ENCODE results near the gene FAAP20. TPM values are rescaled to one million over a fixed set of nuclear protein-coding genes. Genes with fewer than 3 reads are reported as not detected.

The FAAP20 gene
- total and polyA plus RNA-seq, 2 of the 8 experiments (the other 6 are each of a cell fraction or from before 2014, with no cell fraction given), result 58.4 to 99.8 TPM

DNA sequence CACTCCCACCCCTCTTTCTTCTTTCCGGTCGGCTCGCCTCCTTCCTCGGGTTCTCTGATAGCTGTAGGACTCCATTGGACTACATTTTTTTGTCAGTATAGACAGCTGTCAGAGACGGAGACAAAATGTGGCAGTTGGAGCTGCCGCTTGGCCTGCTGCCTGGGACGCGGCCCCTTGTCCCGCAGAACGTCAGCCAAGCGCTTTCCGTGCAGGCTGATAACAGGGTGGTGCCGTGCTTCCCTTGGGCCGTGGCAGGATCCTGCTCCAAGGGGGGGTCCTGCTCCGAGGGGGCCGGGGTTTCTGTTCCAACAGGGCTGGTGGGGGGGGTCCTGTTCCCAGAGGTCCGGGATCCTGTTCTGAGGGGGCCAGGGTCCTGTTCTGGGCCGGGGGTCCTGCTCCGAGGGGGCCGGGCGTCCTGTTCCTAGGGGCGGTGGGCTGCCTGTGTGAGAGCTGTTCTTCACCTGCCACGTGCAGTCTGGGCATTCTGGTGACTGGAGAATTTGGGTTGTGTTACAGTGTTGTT is 38.4 kb upstream of the FAAP20 start (continued):
- TF ChIP-seq EGR1 (IDR thresholded peaks at IDR 0.05; ENCODE audit: borderline replicate concordance, low read depth, low read length) (no peak), BCL11A (IDR thresholded peaks at IDR 0.05; ENCODE audit: low read depth in 2 of 2, low read length in 2 of 2) (no peak), JUND (IDR thresholded peaks at IDR 0.05; ENCODE audit: low read length) (no peak), POU5F1 (IDR thresholded peaks at IDR 0.05; ENCODE audit: low read depth, low read length) (no peak), SIN3A (conservative IDR thresholded peaks at IDR 0.05 in 1 of 2, IDR thresholded peaks at IDR 0.05 in 1 of 2; ENCODE audit: low read depth in 1 of 2, low read length in 2 of 2) (no peak)
- TF ChIP-seq, protein P1, sequence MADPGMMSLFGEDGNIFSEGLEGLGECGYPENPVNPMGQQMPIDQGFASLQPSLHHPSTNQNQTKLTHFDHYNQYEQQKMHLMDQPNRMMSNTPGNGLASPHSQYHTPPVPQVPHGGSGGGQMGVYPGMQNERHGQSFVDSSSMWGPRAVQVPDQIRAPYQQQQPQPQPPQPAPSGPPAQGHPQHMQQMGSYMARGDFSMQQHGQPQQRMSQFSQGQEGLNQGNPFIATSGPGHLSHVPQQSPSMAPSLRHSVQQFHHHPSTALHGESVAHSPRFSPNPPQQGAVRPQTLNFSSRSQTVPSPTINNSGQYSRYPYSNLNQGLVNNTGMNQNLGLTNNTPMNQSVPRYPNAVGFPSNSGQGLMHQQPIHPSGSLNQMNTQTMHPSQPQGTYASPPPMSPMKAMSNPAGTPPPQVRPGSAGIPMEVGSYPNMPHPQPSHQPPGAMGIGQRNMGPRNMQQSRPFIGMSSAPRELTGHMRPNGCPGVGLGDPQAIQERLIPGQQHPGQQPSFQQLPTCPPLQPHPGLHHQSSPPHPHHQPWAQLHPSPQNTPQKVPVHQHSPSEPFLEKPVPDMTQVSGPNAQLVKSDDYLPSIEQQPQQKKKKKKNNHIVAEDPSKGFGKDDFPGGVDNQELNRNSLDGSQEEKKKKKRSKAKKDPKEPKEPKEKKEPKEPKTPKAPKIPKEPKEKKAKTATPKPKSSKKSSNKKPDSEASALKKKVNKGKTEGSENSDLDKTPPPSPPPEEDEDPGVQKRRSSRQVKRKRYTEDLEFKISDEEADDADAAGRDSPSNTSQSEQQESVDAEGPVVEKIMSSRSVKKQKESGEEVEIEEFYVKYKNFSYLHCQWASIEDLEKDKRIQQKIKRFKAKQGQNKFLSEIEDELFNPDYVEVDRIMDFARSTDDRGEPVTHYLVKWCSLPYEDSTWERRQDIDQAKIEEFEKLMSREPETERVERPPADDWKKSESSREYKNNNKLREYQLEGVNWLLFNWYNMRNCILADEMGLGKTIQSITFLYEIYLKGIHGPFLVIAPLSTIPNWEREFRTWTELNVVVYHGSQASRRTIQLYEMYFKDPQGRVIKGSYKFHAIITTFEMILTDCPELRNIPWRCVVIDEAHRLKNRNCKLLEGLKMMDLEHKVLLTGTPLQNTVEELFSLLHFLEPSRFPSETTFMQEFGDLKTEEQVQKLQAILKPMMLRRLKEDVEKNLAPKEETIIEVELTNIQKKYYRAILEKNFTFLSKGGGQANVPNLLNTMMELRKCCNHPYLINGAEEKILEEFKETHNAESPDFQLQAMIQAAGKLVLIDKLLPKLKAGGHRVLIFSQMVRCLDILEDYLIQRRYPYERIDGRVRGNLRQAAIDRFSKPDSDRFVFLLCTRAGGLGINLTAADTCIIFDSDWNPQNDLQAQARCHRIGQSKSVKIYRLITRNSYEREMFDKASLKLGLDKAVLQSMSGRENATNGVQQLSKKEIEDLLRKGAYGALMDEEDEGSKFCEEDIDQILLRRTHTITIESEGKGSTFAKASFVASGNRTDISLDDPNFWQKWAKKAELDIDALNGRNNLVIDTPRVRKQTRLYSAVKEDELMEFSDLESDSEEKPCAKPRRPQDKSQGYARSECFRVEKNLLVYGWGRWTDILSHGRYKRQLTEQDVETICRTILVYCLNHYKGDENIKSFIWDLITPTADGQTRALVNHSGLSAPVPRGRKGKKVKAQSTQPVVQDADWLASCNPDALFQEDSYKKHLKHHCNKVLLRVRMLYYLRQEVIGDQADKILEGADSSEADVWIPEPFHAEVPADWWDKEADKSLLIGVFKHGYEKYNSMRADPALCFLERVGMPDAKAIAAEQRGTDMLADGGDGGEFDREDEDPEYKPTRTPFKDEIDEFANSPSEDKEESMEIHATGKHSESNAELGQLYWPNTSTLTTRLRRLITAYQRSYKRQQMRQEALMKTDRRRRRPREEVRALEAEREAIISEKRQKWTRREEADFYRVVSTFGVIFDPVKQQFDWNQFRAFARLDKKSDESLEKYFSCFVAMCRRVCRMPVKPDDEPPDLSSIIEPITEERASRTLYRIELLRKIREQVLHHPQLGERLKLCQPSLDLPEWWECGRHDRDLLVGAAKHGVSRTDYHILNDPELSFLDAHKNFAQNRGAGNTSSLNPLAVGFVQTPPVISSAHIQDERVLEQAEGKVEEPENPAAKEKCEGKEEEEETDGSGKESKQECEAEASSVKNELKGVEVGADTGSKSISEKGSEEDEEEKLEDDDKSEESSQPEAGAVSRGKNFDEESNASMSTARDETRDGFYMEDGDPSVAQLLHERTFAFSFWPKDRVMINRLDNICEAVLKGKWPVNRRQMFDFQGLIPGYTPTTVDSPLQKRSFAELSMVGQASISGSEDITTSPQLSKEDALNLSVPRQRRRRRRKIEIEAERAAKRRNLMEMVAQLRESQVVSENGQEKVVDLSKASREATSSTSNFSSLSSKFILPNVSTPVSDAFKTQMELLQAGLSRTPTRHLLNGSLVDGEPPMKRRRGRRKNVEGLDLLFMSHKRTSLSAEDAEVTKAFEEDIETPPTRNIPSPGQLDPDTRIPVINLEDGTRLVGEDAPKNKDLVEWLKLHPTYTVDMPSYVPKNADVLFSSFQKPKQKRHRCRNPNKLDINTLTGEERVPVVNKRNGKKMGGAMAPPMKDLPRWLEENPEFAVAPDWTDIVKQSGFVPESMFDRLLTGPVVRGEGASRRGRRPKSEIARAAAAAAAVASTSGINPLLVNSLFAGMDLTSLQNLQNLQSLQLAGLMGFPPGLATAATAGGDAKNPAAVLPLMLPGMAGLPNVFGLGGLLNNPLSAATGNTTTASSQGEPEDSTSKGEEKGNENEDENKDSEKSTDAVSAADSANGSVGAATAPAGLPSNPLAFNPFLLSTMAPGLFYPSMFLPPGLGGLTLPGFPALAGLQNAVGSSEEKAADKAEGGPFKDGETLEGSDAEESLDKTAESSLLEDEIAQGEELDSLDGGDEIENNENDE (IDR thresholded peaks at IDR 0.05; ENCODE audit: insufficient replicate concordance, low read length), result no peak

Measured in H1 (cell line).